HS-27A (cell line): ENCODE data around the gene COQ6.
"Not testable (repeated sequence)": the region's sequence is repeated elsewhere in the genome, so short reads cannot be mapped to it uniquely, and the experiment has no call there.

Experiments
- DNase-seq: peaks from one replicate; pipeline ENCODE4 v3.0.0-alpha.2; 2012; ENCODE audit warnings: low read depth, missing footprints

Gene COQ6

GRCh38 chr14:73949752-73950734 is at the start of gene COQ6, which contains the start of gene FAM161B:
Gene COQ6 (plus strand): TSS chr14:73950302. CDS start chr14:73950333, 31 bp downstream.
Gene FAM161B (minus strand): TSS chr14:73950094. CDS start chr14:73950026, 68 bp downstream.
- DNase-seq: peak; percentile 93

DNA sequence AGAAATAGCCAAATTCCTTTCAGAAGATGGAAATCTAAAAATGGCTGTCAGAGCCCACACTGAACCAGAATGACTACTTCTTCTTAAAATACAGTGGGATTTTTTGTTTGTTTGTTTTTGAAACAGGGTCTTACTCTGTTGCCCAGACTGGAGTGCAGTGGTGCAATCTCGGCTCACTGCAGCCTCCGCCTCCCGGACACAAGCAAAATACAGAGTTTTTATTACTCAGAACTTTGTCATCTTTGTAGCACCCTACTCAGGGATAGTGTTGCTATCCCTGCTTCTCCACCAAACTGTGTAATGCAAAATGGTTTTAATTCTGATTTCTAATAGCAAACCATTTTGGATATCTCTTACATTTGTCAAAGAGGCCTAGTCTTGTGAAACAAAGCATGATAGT is 47.1 kb upstream of the COQ6 start:
- no peak for DNase-seq

GRCh38 chr14:73909681-73910080 is 40.4 kb upstream of the COQ6 start:
- DNase-seq: no peak

DNA sequence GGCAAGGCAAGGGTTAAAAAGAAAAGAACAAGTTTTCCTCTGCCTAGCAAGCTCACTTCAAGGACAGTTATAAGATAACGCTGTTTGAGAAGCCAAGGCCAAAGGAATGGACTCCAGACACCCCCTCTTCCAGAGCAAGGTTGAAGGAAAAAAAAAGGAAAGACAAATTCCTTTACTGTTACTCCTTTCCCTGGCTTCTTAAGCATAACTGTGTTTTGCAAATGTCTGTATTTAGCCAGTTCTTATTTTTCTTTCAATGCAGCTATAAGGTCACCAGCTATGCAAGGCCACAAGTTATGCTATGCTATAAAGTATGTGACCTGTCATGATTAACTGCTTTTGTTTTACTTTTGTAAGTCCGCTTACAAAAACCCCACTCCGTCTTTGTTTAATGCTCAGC is 36.8 kb upstream of the COQ6 start:
- DNase-seq: no peak

- DNase-seq: no peak
Measured at GRCh38 chr14:73916324-73916723, 33.8 kb upstream of the COQ6 start.

DNA sequence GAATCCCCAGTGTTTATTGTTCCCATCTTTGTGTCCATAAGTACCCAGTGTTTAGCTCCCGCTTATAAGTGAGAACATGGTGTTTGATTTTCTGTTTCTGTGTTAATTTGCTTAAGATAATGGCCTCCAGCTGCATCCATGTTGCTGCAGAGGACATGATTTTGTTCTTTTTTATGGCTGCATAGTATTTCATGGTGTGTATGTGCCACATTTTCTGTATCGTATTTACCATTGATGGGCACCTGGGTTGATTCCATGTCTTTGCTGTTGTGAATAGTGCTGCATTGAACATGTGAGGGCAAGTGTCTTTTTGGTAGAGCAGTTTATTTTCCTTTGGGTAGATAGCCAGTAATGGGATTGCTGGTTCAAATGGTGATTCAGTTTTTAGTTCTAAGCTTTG is 30.6 kb upstream of the COQ6 start:
- not testable (repeated sequence) for DNase-seq

GRCh38 chr14:73924337-73924736 is 25.8 kb upstream of the COQ6 start:
- no peak for DNase-seq

DNA sequence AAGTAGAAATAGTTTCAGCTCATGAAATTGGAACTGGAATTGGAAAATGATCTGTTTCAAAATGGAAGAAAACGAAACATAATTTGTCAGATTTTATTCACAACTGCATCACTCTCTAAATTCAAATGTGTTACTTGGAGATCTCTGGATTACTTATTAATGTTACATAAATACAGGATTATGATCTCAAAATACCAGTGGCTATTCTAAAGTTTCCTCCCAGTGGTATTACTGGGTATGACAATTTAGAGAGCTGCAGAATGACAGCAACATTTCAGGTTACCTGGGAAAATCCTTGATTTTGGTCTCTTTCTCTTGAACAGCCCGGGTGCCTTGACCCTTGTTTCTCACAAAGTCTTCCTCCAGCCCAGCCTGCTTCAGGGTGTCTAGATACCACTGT is 14.4 kb upstream of the COQ6 start:
- no peak for DNase-seq

DNA sequence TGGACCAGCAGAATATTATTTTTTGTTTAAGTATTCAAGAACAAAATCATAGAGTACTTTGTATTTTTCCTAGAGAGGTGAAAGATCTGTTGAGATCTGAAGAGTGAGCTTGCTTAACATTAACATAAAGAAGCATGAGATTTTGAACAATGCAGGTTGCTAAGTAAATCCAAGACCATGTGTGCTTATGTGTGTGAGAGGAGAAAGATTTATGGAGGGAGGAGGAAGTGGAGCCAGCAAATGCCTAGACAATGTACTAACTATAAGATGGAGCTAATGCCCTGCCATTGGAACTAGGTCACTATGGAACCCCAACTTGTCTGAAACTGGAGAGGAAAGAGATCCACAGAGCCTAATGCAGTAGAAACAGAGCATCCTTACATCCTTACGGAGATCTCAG is 13.6 kb upstream of the COQ6 start:
- DNase-seq: no peak

DNA sequence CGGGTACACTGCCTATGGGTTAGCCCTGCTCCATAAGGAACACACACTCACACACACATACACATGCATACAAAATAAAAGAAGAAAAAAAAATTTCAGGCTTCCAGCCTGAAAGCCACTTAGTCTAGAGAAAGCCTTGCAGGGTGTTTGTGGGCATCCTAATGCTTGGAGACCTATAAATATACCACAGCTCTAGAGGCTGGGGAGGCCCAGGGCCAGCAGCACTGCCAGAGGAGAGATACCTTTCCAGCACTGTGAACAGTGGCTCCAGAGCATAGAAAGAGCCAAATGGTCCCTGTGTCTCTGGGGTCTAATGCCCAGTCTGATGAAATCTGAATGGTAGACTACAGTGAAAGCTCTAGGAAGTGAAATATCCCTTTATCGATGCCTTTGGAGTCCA is 13.1 kb upstream of the COQ6 start:
- no peak for DNase-seq

GRCh38 chr14:73942180-73942579 is 7.9 kb upstream of the COQ6 start:
- no peak for DNase-seq

DNA sequence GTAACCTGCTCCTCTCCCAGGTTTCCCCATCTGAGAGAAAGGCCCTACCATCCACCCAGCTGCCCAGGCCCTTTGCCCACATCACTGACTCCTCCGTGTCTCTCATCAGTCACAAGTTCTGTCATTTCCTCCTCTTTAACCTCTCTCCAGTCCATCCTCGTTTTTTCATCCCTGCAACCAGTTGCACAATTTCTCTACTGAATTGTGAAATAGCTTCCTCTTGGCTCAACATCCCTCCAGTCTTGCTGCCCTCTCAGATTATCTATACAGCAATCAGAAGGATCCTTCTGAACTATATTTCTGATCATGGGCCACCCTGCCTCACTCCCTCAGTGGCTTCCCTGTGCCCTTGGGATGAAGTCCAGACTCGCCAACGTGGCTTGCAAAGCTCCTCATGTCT is 7.0 kb upstream of the COQ6 start:
- no peak for DNase-seq

GRCh38 chr14:73944432-73945158 is 5.5 kb upstream of the COQ6 start:
- DNase-seq: no peak

GRCh38 chr14:73945159-73945670 is 4.9 kb upstream of the COQ6 start:
- no peak for DNase-seq

DNA sequence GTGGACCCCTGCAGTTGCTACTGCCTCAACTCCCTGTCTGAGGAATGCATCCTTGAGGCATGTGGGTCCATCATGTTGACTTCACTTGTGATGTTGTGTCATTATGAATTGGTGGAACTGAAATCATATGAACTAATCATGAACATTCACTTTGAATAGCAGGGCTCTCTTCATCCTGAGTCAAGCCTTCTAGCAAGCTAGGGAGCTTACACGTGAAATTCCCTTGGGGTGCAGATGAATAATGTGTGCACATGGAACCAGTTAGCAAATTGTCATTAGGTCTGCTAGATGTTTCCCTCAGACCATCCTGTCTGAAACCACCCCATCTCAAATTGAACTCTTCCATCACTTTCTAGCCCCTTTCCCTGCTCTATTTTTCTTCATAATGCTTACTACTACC is 3.6 kb downstream of the COQ6 start:
- DNase-seq: no peak

GRCh38 chr14:73955674-73956073 is 5.6 kb downstream of the COQ6 start:
- DNase-seq: no peak

- DNase-seq: no peak
Measured at GRCh38 chr14:73958591-73958990, 8.5 kb downstream of the COQ6 start.

DNA sequence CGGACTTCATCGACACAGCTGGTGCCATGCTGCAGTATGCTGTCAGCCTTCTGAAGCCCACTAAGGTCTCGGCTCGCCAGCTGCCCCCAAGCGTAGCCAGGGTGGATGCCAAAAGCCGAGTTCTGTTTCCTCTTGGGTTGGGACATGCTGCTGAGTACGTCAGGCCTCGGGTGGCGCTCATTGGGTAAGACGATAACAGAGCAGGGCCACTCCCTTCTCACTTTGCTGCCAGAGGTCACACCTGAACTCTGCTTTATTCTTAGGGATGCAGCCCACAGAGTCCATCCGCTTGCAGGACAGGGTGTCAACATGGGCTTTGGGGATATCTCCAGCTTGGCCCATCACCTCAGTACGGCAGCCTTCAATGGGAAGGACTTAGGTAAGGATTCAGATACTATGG is 11.1 kb downstream of the COQ6 start:
- DNase-seq: no peak

DNA sequence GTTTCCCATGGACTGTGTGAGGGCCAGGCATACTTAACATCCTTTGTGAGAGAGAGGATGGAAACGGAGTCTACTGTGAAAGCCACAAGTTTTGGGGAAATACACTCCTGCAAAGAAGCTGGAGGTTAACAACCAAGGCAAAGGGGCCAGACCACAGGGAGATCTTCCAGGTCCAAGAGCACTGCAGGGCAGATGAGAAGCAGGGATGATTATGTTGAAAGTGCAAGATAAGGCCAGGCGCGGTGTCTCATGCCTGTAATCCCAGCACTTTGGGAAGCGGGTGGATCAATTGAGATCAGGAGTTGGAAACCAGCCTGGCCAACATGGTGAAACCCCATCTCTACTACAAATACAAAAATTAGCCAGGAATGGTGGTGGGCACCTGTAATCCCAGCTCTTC is 15.1 kb downstream of the COQ6 start:
- DNase-seq: no peak

DNA sequence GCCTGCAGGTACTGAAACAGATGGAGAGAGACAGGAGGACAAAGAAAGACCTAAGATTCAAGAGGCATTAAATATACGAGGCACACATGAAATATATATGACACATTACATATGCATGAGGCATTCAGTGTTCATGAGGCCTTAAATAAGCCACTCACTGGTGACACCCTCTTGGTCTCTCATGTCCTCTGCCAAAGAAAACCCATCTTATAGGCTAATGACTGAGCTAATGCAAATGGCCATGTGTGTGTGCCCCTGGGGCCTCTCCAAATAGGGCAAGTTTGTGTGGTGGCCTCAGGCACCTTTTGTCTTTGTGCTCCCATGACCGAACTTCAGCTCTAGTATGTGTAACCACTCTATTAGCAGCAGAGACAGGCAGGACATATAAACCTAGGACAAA is 18.8 kb downstream of the COQ6 start:
- DNase-seq: no peak

- no peak for DNase-seq
Measured at GRCh38 chr14:73973497-73973896, 23.4 kb downstream of the COQ6 start.

DNA sequence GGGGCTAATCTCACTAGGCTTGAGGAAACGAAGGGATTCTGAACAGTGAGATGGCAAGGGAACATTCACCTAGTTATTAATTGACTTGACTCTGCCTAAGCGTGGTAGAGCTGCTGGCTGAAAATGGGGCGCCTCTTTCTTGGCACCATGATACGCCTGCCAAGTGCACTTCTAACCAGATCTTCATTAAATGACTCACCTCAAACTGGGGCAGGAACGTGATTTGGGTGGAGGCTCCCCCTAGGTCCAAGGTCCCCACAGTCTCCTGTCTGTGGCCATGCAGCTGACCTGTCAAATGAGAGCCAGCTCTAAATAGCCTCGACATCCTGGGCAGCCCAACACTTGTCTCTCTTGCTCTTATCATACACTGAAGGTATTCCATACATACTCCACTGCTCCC is 26.0 kb downstream of the COQ6 start:
- DNase-seq: no peak

DNA sequence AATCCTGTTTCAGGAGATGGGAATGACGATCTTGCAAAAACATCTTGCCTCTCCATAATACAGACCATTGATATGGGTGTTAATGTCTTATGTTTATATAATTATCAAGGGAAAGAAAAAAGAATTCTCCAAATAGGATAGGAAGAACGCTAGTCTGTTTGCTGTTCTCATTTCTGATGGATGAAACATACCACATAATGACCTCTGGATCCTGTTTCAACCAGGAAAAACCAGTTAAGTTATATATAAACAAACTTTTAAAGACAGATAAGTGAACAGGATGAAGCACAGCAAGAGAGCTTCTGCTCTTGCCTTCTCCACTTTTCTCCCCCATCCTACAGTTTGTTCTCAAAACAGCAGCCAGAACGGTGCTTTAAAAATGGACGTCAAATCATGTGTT is 27.8 kb downstream of the COQ6 start:
- no peak for DNase-seq
